Measurements from ENCODE around the gene RNASE9.

DNA sequence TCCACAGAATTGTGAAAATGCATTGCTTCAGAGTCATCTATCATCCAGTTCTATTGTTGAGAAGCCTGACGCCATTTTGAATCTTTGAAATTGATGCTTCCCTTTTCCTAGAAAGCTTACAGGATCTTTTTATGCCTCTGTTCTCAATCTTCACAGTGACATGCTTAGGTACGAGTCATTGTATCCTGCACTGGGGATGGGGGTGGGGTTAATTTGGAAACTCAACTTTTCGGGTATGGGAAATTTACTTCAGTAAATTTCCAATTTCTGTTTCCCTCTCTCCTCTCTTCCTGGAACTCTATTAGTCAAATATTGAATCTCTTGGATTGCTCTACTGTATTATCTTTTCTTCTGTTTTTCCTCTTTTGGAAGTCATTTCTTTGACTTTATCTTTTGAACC, 31.0 kb downstream of the RNASE9 start:
- TF ChIP-seq, protein P1, sequence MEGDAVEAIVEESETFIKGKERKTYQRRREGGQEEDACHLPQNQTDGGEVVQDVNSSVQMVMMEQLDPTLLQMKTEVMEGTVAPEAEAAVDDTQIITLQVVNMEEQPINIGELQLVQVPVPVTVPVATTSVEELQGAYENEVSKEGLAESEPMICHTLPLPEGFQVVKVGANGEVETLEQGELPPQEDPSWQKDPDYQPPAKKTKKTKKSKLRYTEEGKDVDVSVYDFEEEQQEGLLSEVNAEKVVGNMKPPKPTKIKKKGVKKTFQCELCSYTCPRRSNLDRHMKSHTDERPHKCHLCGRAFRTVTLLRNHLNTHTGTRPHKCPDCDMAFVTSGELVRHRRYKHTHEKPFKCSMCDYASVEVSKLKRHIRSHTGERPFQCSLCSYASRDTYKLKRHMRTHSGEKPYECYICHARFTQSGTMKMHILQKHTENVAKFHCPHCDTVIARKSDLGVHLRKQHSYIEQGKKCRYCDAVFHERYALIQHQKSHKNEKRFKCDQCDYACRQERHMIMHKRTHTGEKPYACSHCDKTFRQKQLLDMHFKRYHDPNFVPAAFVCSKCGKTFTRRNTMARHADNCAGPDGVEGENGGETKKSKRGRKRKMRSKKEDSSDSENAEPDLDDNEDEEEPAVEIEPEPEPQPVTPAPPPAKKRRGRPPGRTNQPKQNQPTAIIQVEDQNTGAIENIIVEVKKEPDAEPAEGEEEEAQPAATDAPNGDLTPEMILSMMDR (IDR thresholded peaks at IDR 0.05): no peak
- no peak for TF ChIP-seq POLR2A (IDR thresholded peaks at IDR 0.05)

All from body of pancreas (tissue), 4 donors.